IPS DF 6.9 (cell line): ENCODE results near the gene ACTR1A.

Source experiments
- DNase-seq: peaks from one replicate; pipeline ENCODE4 v3.0.0-alpha.2; 2013; ENCODE audit warnings: low read depth, low spot score
- H3K27ac ChIP-seq: one replicate; pipeline ENCODE4 v1.5.1; 2013; ENCODE audit warnings: low read length, control low read depth
- H3K27me3 ChIP-seq: 2 replicates; pipeline ENCODE4 v1.6.1; 2013; ENCODE audit warnings: mild to moderate bottlenecking, low read length; ENCODE audit not compliant: control insufficient read depth, insufficient read depth
- H3K36me3 ChIP-seq: 2 replicates; pipeline ENCODE4 v1.6.1; 2013; ENCODE audit warnings: low read length; ENCODE audit not compliant: control insufficient read depth, insufficient read depth
- H3K4me1 ChIP-seq: 2 replicates; pipeline ENCODE4 v1.6.1; 2013; ENCODE audit warnings: low read length; ENCODE audit not compliant: control insufficient read depth, insufficient read depth
- H3K4me3 ChIP-seq: 2 replicates; pipeline ENCODE4 v1.5.1; 2013; ENCODE audit warnings: mild to moderate bottlenecking, low read length
- H3K9me3 ChIP-seq: 2 replicates; pipeline ENCODE4 v1.6.1; 2013; ENCODE audit warnings: low read length, inconsistent platforms; ENCODE audit not compliant: control insufficient read depth, insufficient read depth
- WGBS: extraction: QIAGEN DNeasy Blood & Tissue Kit; methylation state at CpG from one replicate; pipeline ENCODE4 v1.1.7; 2013; ENCODE audit warnings: mixed read lengths, missing lambda C conversion rate; ENCODE audit not compliant: insufficient read length, insufficient coverage; 5-methylcytosine and 5-hydroxymethylcytosine counted together

ACTR1A gene

GRCh38 chr10:102485093-102485784, 17.3 kb downstream of the ACTR1A start:
- no peak overlapping the region for H3K4me3 ChIP-seq
- DNase-seq: no peak
- no peaks in the 10 kb centered on the region for H3K27me3 ChIP-seq
- H3K9me3 ChIP-seq: no peaks in the 10 kb centered on the region
- H3K4me1 ChIP-seq: no peaks in the 10 kb centered on the region
- peaks cover 54% of the 10 kb centered on the region for H3K36me3 ChIP-seq
- H3K27ac ChIP-seq: no peak overlapping the region
- no CpG with 5 or more reads among the region's 18 CpGs for WGBS

DNA sequence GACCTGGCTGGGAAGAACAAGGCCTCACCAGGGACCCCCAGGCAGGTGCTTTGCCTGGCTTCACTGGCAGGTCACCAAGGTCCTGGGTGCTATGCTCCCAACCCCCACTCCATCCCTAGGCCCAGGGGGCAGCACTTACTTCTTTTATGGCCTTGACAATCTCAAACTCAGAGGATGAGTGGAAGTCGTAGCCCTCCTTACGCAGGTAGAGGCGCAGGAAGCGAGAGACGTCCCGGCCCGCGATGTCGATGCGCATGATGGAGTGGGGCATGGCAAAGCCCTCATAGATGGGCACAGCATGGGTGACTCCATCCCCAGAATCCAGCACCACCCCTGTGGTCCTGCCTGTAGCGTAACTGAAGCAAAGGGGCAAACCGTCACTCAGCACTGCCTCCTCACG, 18.5 kb downstream of the ACTR1A start:
- Histone ChIP-seq H3K4me3 (no peak overlapping the region), H3K9me3 (no peaks in the 10 kb centered on the region), H3K4me1 (no peaks in the 10 kb centered on the region), H3K27ac (no peak overlapping the region), H3K36me3 (peaks cover 54% of the 10 kb centered on the region), H3K27me3 (no peaks in the 10 kb centered on the region)
- WGBS: no CpG with 5 or more reads among the region's 13 CpGs
- no peak for DNase-seq

DNA sequence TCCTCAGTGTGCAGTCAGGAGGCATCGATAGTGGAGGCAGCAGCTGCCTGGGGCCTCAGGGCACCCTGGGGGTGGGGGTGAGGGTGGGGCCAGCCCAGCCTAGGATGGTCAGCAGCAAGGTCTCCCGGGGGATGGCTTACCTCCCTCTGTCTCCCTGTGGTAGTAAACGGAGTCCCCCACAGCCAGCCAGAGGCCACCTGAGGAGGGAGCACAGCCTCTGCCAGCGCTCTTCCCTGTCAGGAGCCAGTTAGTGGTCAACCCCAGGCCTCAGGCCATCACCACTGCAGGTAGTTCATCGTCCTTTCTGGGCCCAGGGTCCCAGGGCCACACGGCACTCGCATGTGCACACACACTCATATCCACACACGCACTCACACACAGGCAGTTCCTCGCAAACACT, 22.1 kb downstream of the ACTR1A start:
- Histone ChIP-seq H3K4me1 (no peaks in the 10 kb centered on the region), H3K36me3 (peaks cover 39% of the 10 kb centered on the region), H3K4me3 (no peak overlapping the region), H3K27me3 (no peaks in the 10 kb centered on the region), H3K9me3 (no peaks in the 10 kb centered on the region), H3K27ac (no peak overlapping the region)
- no peak for DNase-seq
- no CpG with 5 or more reads among the region's 9 CpGs for WGBS

GRCh38 chr10:102479651-102480050, 22.9 kb downstream of the ACTR1A start:
- no peak overlapping the region for H3K27ac ChIP-seq
- peaks cover 31% of the 10 kb centered on the region for H3K36me3 ChIP-seq
- no peaks in the 10 kb centered on the region for H3K27me3 ChIP-seq
- no peak overlapping the region for H3K4me3 ChIP-seq
- no peak for DNase-seq
- H3K4me1 ChIP-seq: no peaks in the 10 kb centered on the region
- H3K9me3 ChIP-seq: no peaks in the 10 kb centered on the region

DNA sequence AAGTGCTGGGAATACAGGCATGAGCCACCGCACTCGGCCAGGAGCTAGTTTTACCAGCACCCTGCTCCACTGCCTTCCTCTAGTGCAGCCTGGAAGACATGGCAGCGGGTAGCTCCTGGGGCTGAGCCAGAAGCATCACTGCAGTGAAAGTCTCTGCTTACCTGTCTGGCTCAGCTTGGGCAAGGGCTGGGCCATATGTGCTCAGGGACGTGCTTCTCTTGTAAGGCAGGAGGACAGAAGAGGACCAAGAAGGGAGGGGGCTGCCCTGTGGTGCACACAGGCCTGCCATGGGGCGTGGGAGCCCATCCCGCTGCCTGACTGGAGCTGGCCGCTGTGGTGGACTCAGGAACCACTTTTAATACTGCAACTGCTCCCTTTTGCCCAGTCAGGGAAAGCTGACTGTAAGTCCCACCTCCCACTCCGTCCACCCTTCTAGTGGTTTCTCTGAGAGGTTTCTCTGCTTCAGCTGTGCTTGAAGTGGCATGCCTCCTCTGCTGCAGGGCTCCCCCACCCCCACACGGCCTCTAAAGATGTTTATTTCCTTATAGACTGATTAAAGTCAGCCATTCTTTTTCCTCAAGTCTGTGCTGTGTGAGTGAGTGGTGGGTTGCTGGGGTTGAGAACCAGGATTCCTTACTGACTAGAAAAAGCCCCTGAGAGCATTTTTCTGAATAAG, 25.9 kb downstream of the ACTR1A start:
- Histone ChIP-seq H3K27ac (no peak overlapping the region), H3K27me3 (no peaks in the 10 kb centered on the region), H3K9me3 (no peaks in the 10 kb centered on the region), H3K36me3 (peaks cover 13% of the 10 kb centered on the region; the same call in 1 of the 2 replicates), H3K4me1 (no peaks in the 10 kb centered on the region), H3K4me3 (no peak overlapping the region)
- no peak for DNase-seq
- no CpG with 5 or more reads among the region's 9 CpGs for WGBS

DNA sequence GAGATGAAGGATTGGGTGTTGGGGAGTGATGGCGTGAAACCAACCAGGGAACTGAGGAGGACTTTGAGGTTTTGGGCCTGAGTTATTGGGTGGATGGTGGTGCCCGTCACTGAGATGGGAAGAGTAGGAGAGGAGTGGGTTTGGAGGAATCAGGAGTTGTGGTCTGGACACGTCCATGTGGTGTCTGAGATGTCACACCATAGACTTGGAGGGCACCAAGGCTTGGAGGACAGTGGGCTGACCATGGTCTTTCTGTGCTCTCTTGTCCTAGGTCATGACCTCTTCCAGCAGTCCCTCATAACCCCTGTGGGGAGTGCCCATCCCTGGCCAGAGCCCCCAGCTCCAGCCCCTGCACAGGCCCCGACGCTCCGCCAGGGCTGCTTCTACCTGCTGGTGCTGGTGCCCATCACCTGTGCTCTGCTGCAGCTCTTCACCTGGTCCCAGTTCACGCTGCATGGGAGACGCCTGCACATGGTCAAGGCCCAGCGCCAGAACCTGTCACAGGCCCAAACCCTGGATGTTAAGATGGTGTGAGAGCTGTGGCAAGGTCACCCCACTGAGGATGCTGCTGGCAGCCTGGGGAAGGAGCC, 27.0 kb downstream of the ACTR1A start:
- Histone ChIP-seq H3K36me3 (peaks cover 4% of the 10 kb centered on the region; the same call in 1 of the 2 replicates), H3K4me3 (no peak overlapping the region), H3K27ac (no peak overlapping the region), H3K9me3 (no peaks in the 10 kb centered on the region), H3K4me1 (no peaks in the 10 kb centered on the region), H3K27me3 (no peaks in the 10 kb centered on the region)
- WGBS: 100% methylated on average over 1 of the region's 9 CpGs
- no peak for DNase-seq

GRCh38 chr10:102473445-102474331, 28.8 kb downstream of the ACTR1A start:
- no peak for DNase-seq
- no peaks in the 10 kb centered on the region for H3K27me3 ChIP-seq
- no peaks in the 10 kb centered on the region for H3K36me3 ChIP-seq

DNA sequence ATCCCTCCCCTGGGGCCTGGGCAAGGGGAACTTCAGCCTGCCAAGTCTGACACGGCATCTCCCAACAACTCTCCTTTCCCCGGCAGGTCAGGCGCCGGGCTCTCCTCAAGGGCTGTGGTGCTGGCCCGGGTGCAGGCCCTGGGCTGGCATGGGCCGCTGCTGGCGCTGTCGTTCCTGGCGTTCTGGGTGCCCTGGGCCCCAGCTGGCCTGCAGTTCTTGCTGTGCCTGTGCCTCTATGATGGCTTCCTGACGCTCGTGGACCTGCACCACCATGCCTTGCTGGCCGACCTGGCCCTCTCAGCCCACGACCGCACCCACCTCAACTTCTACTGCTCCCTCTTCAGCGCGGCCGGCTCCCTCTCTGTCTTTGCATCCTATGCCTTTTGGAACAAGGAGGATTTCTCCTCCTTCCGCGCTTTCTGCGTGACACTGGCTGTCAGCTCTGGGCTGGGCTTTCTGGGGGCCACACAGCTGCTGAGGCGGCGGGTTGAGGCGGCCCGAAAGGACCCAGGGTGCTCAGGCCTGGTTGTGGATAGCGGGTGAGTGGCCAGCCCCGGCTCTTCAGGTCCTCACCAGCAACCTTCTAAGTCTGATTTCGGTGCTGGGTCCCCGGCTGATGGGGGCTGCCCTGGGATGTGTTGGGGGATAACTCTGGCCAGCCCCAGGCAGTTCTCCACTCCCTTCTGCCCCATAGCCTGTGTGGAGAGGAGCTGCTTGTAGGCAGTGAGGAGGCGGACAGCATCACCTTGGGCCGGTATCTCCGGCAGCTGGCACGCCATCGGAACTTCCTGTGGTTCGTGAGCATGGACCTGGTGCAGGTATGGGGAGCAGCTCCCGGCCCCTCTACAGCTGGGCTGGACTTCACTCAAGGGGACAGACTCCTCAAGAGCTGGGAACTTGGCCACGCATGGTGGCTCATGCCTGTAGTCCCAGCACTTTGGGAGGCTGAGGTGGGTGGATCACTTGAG, 31.6 kb downstream of the ACTR1A start:
- Histone ChIP-seq H3K36me3 (no peaks in the 10 kb centered on the region), H3K4me1 (no peaks in the 10 kb centered on the region), H3K27me3 (no peaks in the 10 kb centered on the region), H3K9me3 (no peaks in the 10 kb centered on the region), H3K27ac (no peak overlapping the region), H3K4me3 (no peak overlapping the region)
- no peak for DNase-seq
- WGBS: no CpG with 5 or more reads among the region's 36 CpGs

More at GRCh38 chr10:102473445-102474331, 28.8 kb downstream of the ACTR1A start:
- WGBS: no CpG with 5 or more reads among the region's 27 CpGs
- Histone ChIP-seq H3K27ac (no peak overlapping the region), H3K4me3 (no peak overlapping the region), H3K4me1 (no peaks in the 10 kb centered on the region), H3K9me3 (no peaks in the 10 kb centered on the region)

DNA sequence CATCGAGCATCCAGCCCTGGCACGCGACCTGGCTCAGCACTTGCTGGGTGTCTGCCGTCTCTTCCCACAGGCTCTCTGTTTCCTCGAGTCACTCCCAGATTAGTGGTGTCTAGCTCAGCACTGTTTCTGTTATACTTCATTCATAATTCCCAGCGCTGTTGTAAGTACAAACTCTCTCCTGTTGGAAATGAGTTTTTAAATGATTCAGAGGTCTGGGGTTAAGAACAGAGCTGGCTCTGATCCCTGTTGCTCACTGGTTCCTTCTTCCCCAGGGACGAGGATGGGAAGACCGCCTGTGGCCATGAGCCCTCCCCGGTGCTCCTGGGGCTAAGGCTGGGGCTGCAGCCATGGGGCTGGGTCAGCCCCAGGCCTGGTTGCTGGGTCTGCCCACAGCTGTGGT, 33.8 kb downstream of the ACTR1A start:
- no CpG with 5 or more reads among the region's 9 CpGs for WGBS
- no peak for DNase-seq
- H3K4me1 ChIP-seq: no peaks in the 10 kb centered on the region; the same call in 1 of the 2 replicates
- H3K9me3 ChIP-seq: no peaks in the 10 kb centered on the region
- no peaks in the 10 kb centered on the region for H3K36me3 ChIP-seq
- H3K27ac ChIP-seq: no peak overlapping the region
- no peak overlapping the region for H3K4me3 ChIP-seq
- H3K27me3 ChIP-seq: no peaks in the 10 kb centered on the region
